Activated naive CD4-positive, alpha-beta T cell treated with anti-CD3 and anti-CD28 coated beads for 36 hours (primary cell): Measurements from ENCODE around the gene RAB35. TPM values are rescaled to one million over a fixed set of nuclear protein-coding genes. Genes with fewer than 3 reads are reported as not detected.

Source experiments
- microRNA-seq: library from miRNA; unstranded; fragments of <30 nt; microRNA quantifications from one replicate; pipeline ENCODE4 v1.2.0, GENCODE V29; 2022; ENCODE audit warnings: borderline microRNAs expressed, borderline replicate concordance
- total RNA-seq, 2 experiments: library from RNA; stranded (reverse); gene quantifications; one replicate each; pipeline ENCODE4 v1.2.3, GENCODE V29; 2021

RAB35 gene
- total RNA-seq, 2 experiments from 2014 or later, result 41.3 to 45.7 TPM

Small RNA genes lying within 50 kb of the gene (microRNA-seq; reads per million reads assigned to microRNA genes)
- 6.6 reads per million, percentile 9 among the genes with 10 or more reads in this experiment for gene MIR4498

Other genes with a start within 250 kb of the RAB35 start
- 10 to 100 TPM; 78.6 to 78.8 TPM for gene CIT, start 239.4 kb downstream of the RAB35 start, total RNA-seq
- gene BICDL1, start 127.5 kb downstream of the RAB35 start, total RNA-seq, result 100 to 1,000 TPM; 128 to 133 TPM
- gene GCN1, start 78.0 kb upstream of the RAB35 start, total RNA-seq, result 100 to 1,000 TPM; 122 to 128 TPM
- gene RPLP0, start 84.4 kb upstream of the RAB35 start, total RNA-seq, result 1,000 to 10,000 TPM; 5,065 to 5,278 TPM
- gene PXN, start 149.0 kb upstream of the RAB35 start, total RNA-seq, result 100 to 1,000 TPM; 109 to 112 TPM
- 1,000 to 10,000 TPM; 1,318 to 2,532 TPM for gene RNU4-2, start 175.2 kb upstream of the RAB35 start, total RNA-seq
- 1,000 to 10,000 TPM in 1 of 2 experiments, 100 to 1,000 TPM in 1; 685 to 1,294 TPM for gene RNU4-1, start 176.5 kb upstream of the RAB35 start, total RNA-seq
- 1 to 10 TPM; 2.0 to 3.7 TPM for gene SIRT4, start 185.6 kb upstream of the RAB35 start, total RNA-seq
- not detected for gene PLA2G1B, start 211.0 kb upstream of the RAB35 start, total RNA-seq